Activated T-cell treated with anti-CD3 and anti-CD28 coated beads for 1 hour (primary cell): ENCODE measurements around the gene CNDP1.
"Not testable (repeated sequence)": the region's sequence is repeated elsewhere in the genome, so short reads cannot be mapped to it uniquely, and the experiment has no call there.

Experiments
- DNase-seq: peaks from one replicate; pipeline ENCODE4 v3.0.0-alpha.2; 2020; ENCODE audit warnings: low read depth

CNDP1 gene

DNA sequence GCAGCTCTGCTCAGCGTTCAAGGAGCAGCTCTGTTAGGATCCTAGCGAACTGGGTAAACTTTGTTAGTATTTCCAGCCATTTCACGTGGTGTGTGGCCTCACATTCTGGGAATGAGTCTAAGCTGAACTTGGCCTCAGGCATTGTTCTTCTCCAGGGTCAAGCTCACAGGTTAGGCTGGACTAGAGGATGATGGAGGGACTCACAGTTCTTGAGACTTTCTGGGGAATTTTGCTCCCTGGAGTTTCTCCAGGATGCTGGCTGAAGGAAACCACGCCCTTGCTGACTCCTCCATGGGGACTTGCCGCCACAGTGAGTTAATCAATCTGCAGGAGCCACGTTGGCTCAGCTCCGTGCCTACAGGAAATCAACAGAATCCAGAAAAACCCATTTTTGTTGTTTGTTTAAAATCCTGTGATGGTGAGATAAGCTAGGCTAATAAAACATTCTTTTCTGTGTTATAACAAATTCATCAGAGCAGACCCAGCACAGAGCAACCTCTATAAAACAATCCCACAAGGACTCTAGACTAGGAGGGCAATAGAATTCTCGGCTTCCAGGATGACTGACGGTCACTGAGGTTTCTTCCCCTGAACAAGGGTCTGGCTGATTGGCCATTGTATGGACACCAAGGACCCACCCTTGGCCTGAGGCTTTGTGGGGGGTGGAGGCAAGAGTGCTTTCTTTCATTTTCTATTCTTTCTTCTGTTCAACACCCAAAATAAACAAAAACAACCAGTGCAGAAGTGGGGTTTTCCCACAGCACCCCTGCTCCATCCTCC is 12.6 kb downstream of the CNDP1 start:
- DNase-seq, result no peak

- DNase-seq, result no peak
Observed at GRCh38 chr18:74547860-74548259, 13.6 kb downstream of the CNDP1 start.

DNA sequence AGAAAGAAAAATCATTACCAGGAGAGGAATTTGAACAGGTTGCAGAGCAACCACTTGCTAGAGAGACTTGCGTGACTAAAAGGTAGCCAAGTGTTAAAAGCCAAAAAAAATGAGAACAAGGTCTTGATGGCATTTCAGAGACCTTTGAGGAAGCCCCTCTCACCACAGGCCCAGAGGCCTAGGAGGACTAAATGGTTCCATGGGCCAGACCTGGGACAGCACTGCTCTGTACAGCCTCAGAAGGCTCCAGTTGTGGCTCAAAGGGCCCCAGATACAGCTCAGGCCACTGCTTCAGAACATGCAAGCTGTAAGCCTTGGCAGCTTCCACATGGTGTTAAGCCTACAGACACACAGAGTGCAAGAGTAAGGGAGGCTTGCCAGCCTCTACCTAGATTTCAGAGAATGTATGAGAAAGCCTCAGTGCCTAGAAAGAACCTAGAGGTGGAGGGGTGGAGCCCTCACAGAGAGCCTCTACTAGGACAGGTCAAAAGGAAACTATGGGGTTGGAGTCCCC is 15.3 kb downstream of the CNDP1 start:
- no peak for DNase-seq

- DNase-seq, result no peak
Observed at GRCh38 chr18:74550886-74551285, 16.6 kb downstream of the CNDP1 start.

DNA sequence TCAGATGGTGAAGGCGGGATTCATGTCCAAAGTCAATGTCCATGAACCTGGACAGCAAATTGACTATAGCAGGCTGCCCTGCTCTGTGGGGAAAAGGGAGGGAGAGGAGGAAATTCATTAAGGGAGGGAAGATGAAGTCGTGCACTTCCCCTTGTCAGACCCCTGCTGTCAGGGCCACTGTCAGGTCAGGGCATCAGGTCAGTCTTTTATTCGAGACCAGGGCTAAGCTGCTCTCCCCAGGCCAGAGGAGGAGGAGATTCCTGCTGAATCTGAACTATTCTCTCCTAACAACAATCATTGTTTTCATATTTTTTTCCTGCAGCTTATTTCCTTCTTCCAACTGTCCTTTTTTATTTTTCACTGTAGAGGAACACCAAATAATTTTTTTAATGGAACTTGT is 17.2 kb downstream of the CNDP1 start:
- no peak for DNase-seq

GRCh38 chr18:74551936-74552555 is 17.7 kb downstream of the CNDP1 start:
- peak; percentile 70 for DNase-seq

GRCh38 chr18:74556126-74556525 is 21.8 kb downstream of the CNDP1 start:
- DNase-seq, result no peak

DNA sequence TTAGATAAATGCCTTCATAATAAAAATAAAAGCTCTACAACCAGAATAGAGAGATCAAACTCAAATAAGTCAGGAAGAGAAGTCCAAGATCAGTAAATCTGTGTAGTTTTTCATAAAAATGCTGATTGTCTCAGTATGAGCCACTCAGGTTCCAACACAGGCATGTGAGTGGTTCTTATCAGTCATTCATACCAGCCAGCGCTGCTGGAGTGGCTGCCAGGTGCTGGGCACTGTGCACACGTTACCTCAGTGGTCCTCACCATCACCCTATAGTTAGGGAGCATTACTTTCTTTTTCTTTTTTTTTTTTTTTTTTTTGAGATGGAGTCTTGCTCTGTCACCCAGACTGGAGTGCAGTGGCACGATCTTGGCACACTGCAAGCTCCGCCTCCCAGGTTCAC is 23.8 kb downstream of the CNDP1 start:
- DNase-seq, result no peak

DNA sequence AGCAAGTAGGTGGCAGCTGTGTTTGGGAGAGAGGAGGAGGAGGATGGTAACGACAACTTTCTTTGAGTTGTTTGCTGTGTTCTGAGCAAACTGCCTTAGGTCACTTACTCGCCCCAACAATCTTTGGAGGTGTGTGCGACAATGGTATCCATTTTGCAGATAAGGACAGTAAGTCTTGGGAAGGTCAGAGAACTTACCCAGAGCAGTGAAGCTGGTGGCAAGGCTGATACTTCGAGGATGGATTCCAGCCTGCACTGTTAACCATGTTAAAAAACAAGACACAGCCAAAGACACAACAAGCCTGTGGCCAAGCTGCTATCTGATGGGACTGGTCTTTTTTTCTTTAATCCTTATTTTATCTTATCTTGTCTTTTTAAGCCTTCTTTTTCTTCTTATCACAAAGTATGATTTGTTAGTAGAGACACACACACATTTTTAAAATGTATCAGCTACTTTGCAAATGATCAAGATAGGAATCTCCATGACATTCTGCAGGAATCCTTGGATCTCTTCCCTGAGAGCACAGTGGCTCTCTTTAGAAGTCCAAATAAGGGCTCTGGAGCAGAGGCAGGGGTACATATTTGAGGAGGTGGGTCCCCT is 27.9 kb downstream of the CNDP1 start:
- no peak for DNase-seq

DNA sequence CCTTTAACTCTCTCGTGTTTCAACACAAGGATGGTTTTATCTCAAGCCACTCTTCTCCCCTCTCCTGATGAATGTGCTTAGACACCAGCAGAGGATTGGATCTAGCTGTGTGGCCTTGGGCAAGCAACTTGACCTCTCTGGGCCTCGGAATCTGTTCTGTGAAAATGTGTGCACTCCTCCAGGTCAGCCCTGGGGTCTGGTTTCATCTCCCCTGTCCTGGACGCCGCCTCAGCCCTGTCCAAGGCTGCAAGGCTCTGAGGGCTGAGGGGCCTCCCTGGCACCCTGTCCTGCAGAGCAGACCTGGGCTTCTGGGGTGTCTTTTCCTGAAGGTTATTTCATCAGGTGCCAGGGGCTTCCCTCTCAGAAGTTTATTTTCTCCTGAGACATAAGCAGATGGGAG is 28.5 kb downstream of the CNDP1 start:
- DNase-seq, result no peak

DNA sequence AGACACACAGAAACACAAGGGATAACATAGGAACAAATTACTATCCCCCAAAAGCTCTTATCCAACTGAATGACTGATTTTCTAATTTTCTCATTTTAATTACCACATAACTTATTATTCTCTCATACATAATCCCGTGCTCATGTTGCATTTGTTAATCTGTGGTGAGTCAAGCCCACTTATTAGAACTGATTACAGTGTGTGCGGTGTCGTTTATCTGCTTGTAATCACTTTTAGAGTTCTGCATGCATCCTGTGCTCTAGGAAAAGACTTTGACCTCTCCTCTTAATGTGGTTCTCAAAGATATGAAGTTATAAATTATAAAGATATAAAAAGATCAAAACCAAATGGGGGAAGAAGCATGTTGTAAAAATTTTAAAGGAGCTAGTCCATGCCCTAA is 29.7 kb downstream of the CNDP1 start:
- DNase-seq, result no peak

GRCh38 chr18:74565164-74565563 is 30.9 kb downstream of the CNDP1 start:
- DNase-seq, result not testable (repeated sequence)

DNA sequence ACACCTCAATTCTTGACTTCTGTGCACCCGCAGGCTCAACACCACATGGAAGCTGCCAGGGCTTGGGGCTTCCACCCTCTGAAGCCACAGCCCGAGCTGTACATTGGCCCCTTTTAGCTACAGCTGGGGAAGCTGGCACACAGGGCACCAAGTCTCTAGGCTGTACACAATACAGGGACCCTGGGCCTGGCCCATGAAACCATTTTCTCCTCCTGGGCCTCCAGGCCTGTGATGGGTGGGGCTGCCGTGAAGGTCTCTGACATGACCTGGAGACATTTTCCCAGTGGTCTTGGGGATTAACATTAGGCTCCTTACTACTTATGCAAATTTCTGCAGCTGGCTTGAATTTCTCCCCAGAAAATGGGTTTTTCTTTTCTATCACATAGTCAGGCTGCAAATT is 31.7 kb downstream of the CNDP1 start:
- not testable (repeated sequence) for DNase-seq

DNA sequence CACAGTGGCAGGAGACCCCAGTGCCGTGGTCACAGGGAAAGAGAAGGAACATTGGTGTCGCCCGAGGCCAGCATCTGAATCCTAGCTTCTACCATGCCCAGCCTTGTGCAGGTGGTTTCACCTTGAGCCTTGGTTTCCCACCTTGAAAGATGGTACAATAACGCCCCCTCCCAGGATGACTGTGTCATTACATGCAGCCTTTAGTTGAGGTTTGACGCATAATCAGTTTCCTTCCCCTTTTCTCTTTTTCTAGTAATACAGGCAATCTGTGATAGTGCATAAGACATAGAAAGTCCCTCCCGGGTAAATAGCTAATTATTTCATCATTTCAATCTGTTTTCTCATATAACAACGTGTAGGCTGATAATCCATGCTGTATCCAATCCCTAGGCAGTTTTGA is 33.5 kb downstream of the CNDP1 start:
- no peak for DNase-seq

DNA sequence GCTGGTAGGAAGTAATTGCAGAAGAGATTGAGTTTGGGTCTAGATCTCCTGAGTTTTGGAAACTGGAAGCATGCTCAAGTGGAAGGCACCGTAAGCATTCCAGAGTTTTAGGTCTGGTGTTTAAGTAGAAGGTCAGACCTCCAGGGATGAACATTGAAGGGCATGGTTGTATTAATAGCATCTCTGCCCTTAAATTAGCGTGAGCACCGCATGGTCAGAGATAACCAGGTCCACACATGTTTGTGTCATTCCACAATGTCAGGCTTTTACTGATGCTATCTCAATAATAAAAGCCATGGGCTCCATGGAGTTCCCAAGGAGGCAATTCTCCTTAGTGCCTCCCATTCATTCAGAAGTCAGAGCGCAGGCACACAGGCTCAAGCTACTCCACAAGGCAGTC is 35.1 kb downstream of the CNDP1 start:
- no peak for DNase-seq

- DNase-seq, result no peak
Observed at GRCh38 chr18:74570266-74570665, 36.0 kb downstream of the CNDP1 start.

DNA sequence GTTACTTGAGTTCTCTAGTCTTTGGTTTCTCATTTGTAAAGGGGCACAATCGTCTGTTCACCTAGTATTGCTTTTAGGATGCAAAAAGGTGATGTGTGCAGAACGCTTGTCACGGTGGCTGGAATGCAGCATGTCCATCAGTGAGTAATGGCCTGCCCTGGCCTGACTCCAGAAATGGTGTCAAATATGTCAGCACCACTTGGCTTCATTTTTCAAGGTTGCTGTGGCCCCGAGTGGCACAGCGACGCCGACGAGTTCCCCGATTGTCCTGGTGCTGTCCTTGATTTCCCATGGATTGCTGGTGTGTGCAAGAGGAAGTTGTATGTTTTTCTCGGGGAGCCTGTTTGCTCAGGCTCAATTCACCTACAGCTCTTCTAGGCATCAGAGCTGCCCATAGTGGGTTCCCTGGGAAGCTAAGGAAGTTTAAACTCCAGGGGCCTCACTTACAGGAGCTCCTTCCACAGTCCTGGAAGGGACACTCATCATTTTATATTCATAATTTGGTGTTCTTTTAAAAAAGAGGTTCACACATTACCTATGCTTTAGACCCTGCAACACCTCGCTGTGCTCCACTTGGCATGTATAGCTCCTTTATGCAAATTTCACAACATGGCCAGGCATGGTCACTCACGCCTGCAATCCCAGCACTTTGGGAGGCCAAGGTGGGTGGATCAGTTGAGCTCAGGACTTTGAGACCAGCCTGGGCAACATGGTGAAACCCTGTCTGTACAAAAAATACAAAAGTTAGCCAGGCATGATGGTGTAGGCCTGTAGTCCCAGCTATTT is 37.8 kb downstream of the CNDP1 start:
- no peak for DNase-seq

GRCh38 chr18:74573053-74573452 is 38.8 kb downstream of the CNDP1 start:
- DNase-seq, result no peak

GRCh38 chr18:74574916-74575315 is 40.6 kb downstream of the CNDP1 start:
- no peak for DNase-seq

DNA sequence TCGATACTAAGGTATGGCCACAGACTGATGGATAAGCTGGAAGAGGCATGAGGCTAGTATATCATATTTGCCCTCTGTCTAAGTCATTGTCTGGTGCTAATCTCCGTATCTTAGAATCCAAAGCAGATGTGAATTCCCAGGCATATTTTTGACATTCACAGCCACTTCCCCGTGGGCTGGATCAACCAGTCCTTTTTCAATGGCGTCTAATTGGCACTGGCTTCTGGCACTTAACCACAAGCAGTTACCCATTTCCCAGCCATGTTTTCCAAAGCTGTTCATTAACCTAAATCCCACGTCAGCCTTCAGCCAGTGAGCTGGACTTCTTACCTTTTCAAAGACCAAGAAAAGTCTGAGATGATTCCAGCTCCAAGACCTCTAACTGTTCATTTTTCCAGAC is 42.7 kb downstream of the CNDP1 start:
- no peak for DNase-seq

- no peak for DNase-seq
Observed at GRCh38 chr18:74579496-74580065, 45.3 kb downstream of the CNDP1 start.

DNA sequence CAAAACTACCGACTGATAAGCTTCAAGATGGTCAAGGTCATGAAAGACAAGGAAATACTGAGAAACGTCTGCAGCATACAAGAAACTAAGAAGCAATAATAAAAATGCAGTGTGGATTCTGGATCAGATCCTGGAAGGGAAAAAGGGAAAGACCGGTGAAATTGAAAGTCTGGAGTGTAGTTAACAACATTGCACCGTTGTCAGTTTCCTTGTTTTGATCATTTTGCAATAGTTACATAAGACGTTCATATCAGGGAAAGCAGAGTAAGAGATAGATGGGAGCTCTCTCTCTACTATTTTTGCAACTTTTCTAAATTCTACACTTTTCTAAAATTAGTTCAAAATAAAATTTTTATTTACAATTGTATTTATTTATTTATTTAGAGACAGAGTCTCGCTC is 48.3 kb downstream of the CNDP1 start:
- no peak for DNase-seq
